Neural crest cell (in vitro differentiated cells): ENCODE results near the gene OSBPL1A. TPM values are rescaled to one million over a fixed set of nuclear protein-coding genes. Genes with fewer than 3 reads are reported as not detected.

Experiments used
- DNase-seq: peaks from one replicate; pipeline ENCODE4 v3.0.0; 2021; ENCODE audit warnings: low read depth, mixed read lengths, low spot score
- H3K27ac Mint-ChIP-seq: one replicate; pipeline ENCODE4 v1.8.0; 2021; ENCODE audit warnings: mild to moderate bottlenecking, mixed read lengths; ENCODE audit not compliant: unreplicated experiment
- H3K27me3 Mint-ChIP-seq: 2 replicates; pipeline ENCODE4 v1.8.0; 2021; ENCODE audit warnings: low read depth, mild to moderate bottlenecking, mixed read lengths
- H3K36me3 Mint-ChIP-seq: 2 replicates; pipeline ENCODE4 v1.8.0; 2021; ENCODE audit warnings: low read depth, mild to moderate bottlenecking, mixed read lengths
- H3K4me1 Mint-ChIP-seq: 2 replicates; pipeline ENCODE4 v1.8.0; 2021; ENCODE audit warnings: mixed read lengths
- H3K4me3 Mint-ChIP-seq: one replicate; pipeline ENCODE4 v1.8.0; 2021; ENCODE audit warnings: mild to moderate bottlenecking, mixed read lengths
- H3K9me3 Mint-ChIP-seq: 2 replicates; pipeline ENCODE4 v1.8.0; 2021; ENCODE audit warnings: mixed read lengths
- total RNA-seq: library from RNA; stranded (reverse); gene quantifications from 2 replicates; pipeline ENCODE4 v1.2.1, GENCODE V29; 2021
- TF ChIP-seq, protein P1 (sequence below): fragments of 200-600 bp; sonication (generic); conservative IDR thresholded peaks from 2 replicates; pipeline ENCODE4 v1.5.0; 2021; ENCODE audit warnings: antibody characterized with exemption, mild to moderate bottlenecking

OSBPL1A gene
- total RNA-seq, 1 donor from 2014 or later, result 45.8 TPM

DNA sequence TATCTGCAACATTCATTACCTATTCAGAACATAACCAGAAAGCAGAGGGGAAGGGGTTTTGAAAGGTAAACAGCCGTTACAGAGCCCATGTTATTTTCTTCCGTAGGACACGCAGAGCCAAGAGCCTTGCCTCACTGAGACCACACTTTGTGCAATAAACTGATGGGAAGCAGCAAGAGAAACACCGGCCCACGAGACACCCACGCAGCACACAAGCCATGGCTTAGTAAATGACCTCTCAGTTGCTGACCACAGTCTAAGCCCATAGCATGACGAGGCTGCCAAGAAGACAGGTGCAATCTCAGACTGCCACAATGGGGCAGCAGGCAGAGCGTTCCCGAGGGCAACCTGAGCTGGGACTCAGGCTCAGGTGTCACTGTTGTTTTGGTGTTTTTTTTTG, 199.2 kb downstream of the OSBPL1A start:
- H3K27ac Mint-ChIP-seq, result no peak overlapping the region

DNA sequence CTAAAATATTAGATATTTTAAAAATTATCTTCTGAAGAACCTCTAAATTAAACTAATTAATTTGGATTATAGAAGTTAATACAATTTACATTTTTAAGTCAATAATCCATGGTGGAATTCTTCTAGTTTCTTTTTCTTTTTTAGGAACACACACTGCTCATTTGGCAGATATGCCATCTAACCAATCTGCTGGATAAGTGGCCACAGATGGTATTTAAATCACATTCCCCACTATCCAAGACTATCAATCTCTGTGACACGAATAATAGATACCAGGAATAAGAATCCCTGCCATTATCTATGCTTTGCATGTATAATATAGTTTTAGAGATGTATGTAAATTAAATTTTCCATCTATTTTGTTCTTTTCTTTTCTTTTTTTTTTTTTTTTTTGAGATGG, 200.2 kb downstream of the OSBPL1A start:
- Mint-ChIP-seq H3K9me3 (no peaks in the 10 kb centered on the region), H3K4me3 (no peak overlapping the region), H3K27me3 (no peaks in the 10 kb centered on the region), H3K4me1 (peaks cover 21% of the 10 kb centered on the region), H3K27ac (no peak overlapping the region), H3K36me3 (no peaks in the 10 kb centered on the region)
- no peak for DNase-seq
- TF ChIP-seq, protein P1, sequence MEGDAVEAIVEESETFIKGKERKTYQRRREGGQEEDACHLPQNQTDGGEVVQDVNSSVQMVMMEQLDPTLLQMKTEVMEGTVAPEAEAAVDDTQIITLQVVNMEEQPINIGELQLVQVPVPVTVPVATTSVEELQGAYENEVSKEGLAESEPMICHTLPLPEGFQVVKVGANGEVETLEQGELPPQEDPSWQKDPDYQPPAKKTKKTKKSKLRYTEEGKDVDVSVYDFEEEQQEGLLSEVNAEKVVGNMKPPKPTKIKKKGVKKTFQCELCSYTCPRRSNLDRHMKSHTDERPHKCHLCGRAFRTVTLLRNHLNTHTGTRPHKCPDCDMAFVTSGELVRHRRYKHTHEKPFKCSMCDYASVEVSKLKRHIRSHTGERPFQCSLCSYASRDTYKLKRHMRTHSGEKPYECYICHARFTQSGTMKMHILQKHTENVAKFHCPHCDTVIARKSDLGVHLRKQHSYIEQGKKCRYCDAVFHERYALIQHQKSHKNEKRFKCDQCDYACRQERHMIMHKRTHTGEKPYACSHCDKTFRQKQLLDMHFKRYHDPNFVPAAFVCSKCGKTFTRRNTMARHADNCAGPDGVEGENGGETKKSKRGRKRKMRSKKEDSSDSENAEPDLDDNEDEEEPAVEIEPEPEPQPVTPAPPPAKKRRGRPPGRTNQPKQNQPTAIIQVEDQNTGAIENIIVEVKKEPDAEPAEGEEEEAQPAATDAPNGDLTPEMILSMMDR, result no peak

More for the DNA sequence above, 199.2 kb downstream of the OSBPL1A start:
- no peak overlapping the region for H3K4me3 Mint-ChIP-seq
- H3K27me3 Mint-ChIP-seq, result no peaks in the 10 kb centered on the region
- DNase-seq, result no peak
- no peaks in the 10 kb centered on the region for H3K9me3 Mint-ChIP-seq
- TF ChIP-seq, protein P1, result no peak
- no peaks in the 10 kb centered on the region for H3K36me3 Mint-ChIP-seq
- H3K4me1 Mint-ChIP-seq, result peaks cover 22% of the 10 kb centered on the region

DNA sequence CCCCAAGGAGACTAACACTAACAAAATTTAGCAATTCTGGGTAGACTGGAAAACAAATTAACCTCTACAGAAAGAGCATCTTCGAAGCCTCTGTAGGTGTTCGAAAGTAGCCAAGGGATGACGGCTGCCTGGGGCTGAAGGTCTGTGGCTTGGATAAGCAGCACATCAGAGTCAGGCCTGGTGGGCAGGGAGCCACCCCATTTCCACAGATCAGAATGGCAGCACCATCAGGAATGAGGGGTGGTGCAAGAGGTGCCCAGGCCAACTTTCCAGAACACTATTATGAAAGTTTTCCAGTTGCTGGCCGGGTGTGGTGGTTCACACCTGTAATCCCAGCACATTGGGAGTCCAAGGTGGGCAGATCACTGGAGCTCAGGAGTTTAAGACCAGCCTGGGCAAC, 200.9 kb downstream of the OSBPL1A start:
- no peak for DNase-seq
- TF ChIP-seq, protein P1, result no peak
- H3K27me3 Mint-ChIP-seq, result no peaks in the 10 kb centered on the region
- H3K9me3 Mint-ChIP-seq, result no peaks in the 10 kb centered on the region
- no peak overlapping the region for H3K4me3 Mint-ChIP-seq
- H3K27ac Mint-ChIP-seq, result no peak overlapping the region
- no peaks in the 10 kb centered on the region for H3K36me3 Mint-ChIP-seq
- peaks cover 16% of the 10 kb centered on the region for H3K4me1 Mint-ChIP-seq

DNA sequence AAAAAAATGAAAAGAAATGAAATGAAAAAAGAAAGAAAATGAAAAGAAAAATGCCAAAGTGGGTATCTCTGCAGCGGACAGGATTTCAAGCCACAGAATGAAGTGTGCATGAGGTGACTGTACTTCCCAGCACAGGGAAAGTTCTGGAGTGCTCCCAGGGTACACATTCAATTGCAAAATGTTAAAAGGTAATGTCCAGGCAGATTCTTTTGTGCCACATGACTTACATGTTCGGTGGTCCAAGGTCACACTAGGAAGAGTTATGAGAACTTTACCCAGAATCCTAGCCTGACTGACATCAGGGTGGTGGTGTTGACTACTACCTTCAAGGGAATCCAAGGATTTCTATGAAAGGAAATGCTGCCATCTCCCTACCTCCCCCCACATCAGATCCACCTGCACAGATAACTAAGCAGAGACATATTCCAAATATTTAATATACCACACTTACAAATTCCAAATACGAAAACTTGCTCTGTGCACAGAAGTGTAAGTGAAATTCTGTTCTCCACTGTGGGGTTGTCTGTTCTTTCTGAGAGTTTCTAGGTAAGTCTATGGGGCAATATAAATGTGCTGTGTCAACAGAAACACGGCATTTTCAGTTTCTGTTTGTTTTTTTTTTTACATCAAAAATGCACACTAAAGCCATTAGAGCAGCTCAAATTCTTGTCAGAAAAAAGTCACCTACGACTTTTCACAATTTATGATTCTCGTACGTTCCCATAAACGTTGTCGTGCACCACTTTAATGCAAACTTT, 202.1 kb downstream of the OSBPL1A start:
- TF ChIP-seq, protein P1, result no peak
- no peaks in the 10 kb centered on the region for H3K9me3 Mint-ChIP-seq
- no peak overlapping the region for H3K27ac Mint-ChIP-seq
- no peak overlapping the region for H3K4me3 Mint-ChIP-seq
- no peaks in the 10 kb centered on the region for H3K27me3 Mint-ChIP-seq
- H3K36me3 Mint-ChIP-seq, result no peaks in the 10 kb centered on the region
- peaks cover 11% of the 10 kb centered on the region for H3K4me1 Mint-ChIP-seq
- DNase-seq, result no peak

DNA sequence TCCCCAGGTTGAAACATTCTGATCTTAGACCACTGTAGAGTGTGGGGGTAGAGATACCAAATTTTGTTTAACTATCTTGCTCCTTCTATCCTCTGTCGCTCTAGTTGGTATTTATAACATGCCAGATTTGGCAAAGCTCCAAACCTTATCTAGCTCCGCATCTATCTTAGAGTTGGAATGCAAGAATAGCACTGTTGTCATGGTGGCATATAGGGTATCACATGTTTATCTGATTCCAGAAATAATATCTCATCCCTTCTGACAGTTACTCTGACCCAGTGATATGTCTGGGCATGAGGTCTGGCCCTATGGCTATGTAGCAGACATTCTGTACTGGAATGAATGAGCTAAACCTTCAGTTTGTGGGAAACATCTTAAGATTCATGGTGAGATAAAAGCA, 207.0 kb downstream of the OSBPL1A start:
- no peak for DNase-seq
- Mint-ChIP-seq H3K9me3 (no peaks in the 10 kb centered on the region), H3K4me3 (no peak overlapping the region), H3K36me3 (no peaks in the 10 kb centered on the region), H3K27me3 (no peaks in the 10 kb centered on the region), H3K27ac (no peak overlapping the region), H3K4me1 (peaks cover 15% of the 10 kb centered on the region)
- TF ChIP-seq, protein P1, result no peak
